ENCODE measurements around the gene IFIT3. TPM values are rescaled to one million over a fixed set of nuclear protein-coding genes. Genes with fewer than 3 reads are reported as not detected.
"Not testable (repeated sequence)": the region's sequence is repeated elsewhere in the genome, so short reads cannot be mapped to it uniquely, and the experiment has no call there.

The IFIT3 gene
- total and polyA plus RNA-seq, 2 experiments from 2014 or later, result 0.42 to 0.52 TPM

GRCh38 chr10:89348481-89348880 is 20.7 kb downstream of the IFIT3 start:
- Histone ChIP-seq H3K79me2 (replicated peaks; ENCODE audit: insufficient read depth) (no peaks in the 10 kb centered on the region), H3K9me2 (ENCODE audit: insufficient read depth) (no peaks in the 10 kb centered on the region), H3K27ac (ENCODE audit: low read depth) (peak overlapping the region; percentile 41; the same call in 1 of the 2 replicates), H3K27me3 (ENCODE audit: insufficient read depth) (no peaks in the 10 kb centered on the region), H3K4me3 (0 out of 2 replicates have a peak overlapping the region, but pooled peaks have one; percentile 1), H3K36me3 (ENCODE audit: insufficient read depth) (no peaks in the 10 kb centered on the region), H2AFZ (no peak overlapping the region), H3K4me2 (peak overlapping the region; percentile 48), H4K20me1 (replicated peaks; ENCODE audit: insufficient read depth) (no peaks in the 10 kb centered on the region), H3F3A (replicated peaks; ENCODE audit: low read depth) (no peaks in the 10 kb centered on the region), H3K4me1 (ENCODE audit: insufficient read depth) (peaks cover 61% of the 10 kb centered on the region)
- Mint-ChIP-seq H3K4me3 (no peak overlapping the region), H3K36me3 (ENCODE audit: low read depth) (peaks cover 4% of the 10 kb centered on the region), H3K4me1 (peaks cover 69% of the 10 kb centered on the region), H3K27ac (peak overlapping the region; percentile 85; the same call in 1 of the 2 replicates), H3K9me3 (peaks cover 3% of the 10 kb centered on the region; the same call in 1 of the 3 replicates), H3K27me3 (ENCODE audit: insufficient read depth, low read depth, poor library complexity) (no peaks in the 10 kb centered on the region)
- TF ChIP-seq, protein P1, sequence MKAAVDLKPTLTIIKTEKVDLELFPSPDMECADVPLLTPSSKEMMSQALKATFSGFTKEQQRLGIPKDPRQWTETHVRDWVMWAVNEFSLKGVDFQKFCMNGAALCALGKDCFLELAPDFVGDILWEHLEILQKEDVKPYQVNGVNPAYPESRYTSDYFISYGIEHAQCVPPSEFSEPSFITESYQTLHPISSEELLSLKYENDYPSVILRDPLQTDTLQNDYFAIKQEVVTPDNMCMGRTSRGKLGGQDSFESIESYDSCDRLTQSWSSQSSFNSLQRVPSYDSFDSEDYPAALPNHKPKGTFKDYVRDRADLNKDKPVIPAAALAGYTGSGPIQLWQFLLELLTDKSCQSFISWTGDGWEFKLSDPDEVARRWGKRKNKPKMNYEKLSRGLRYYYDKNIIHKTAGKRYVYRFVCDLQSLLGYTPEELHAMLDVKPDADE (IDR thresholded peaks at IDR 0.05), result no peak
- TF ChIP-seq JUNB (IDR thresholded peaks at IDR 0.05; ENCODE audit: unreplicated experiment), result no peak
- DNase-seq (ENCODE audit: low spot score), result no peak
- ATAC-seq, result no peak

GRCh38 chr10:89348975-89349374 is 21.2 kb downstream of the IFIT3 start:
- H3K9me3 Mint-ChIP-seq, result peaks cover 5% of the 10 kb centered on the region

GRCh38 chr10:89350631-89351315 is 23.0 kb downstream of the IFIT3 start:
- peaks cover 59% of the 10 kb centered on the region for H3K4me1 Mint-ChIP-seq
- not testable (repeated sequence) for H3K4me3 ChIP-seq; H3K9me3 Mint-ChIP-seq; H3K27me3 Mint-ChIP-seq (ENCODE audit: insufficient read depth, low read depth, poor library complexity); H3F3A ChIP-seq (replicated peaks; ENCODE audit: low read depth); ATAC-seq; H3K4me3 Mint-ChIP-seq; H4K20me1 ChIP-seq (replicated peaks; ENCODE audit: insufficient read depth); H3K36me3 ChIP-seq (ENCODE audit: insufficient read depth); H3K9me2 ChIP-seq (ENCODE audit: insufficient read depth); H3K27me3 ChIP-seq (ENCODE audit: insufficient read depth); DNase-seq (ENCODE audit: low spot score); H3K79me2 ChIP-seq (replicated peaks; ENCODE audit: insufficient read depth)
- H3K27ac ChIP-seq (ENCODE audit: low read depth), result peak overlapping the region; percentile 29; the same call in 1 of the 2 replicates
- H3K36me3 Mint-ChIP-seq (ENCODE audit: low read depth), result peaks cover 12% of the 10 kb centered on the region
- peak overlapping the region; percentile 15; the same call in 1 of the 2 replicates for H3K4me2 ChIP-seq
- peak overlapping the region; percentile 77 for H3K27ac Mint-ChIP-seq
- peak overlapping the region; percentile 78; the same call in 1 of the 2 replicates for H2AFZ ChIP-seq
- H3K4me1 ChIP-seq (ENCODE audit: insufficient read depth), result peaks cover 61% of the 10 kb centered on the region

More at GRCh38 chr10:89348975-89349374, 21.2 kb downstream of the IFIT3 start:
- H3K27me3 ChIP-seq (ENCODE audit: insufficient read depth), result no peaks in the 10 kb centered on the region
- no peaks in the 10 kb centered on the region for H3K36me3 ChIP-seq (ENCODE audit: insufficient read depth)
- H3K9me2 ChIP-seq (ENCODE audit: insufficient read depth), result no peaks in the 10 kb centered on the region
- Mint-ChIP-seq H3K27ac (no peak overlapping the region), H3K4me1 (peaks cover 67% of the 10 kb centered on the region), H3K27me3 (ENCODE audit: insufficient read depth, low read depth, poor library complexity) (no peaks in the 10 kb centered on the region), H3K36me3 (ENCODE audit: low read depth) (peaks cover 6% of the 10 kb centered on the region), H3K4me3 (no peak overlapping the region)
- H3F3A ChIP-seq (replicated peaks; ENCODE audit: low read depth), result no peaks in the 10 kb centered on the region
- H3K4me3 ChIP-seq, result no peak overlapping the region
- peak overlapping the region; percentile 41; the same call in 1 of the 2 replicates for H3K27ac ChIP-seq (ENCODE audit: low read depth)
- H3K79me2 ChIP-seq (replicated peaks; ENCODE audit: insufficient read depth), result no peaks in the 10 kb centered on the region
- TF ChIP-seq EZH2 (IDR thresholded peaks at IDR 0.05; ENCODE audit: low read depth, unreplicated experiment) (no peak), STAT1 (IDR thresholded peaks at IDR 0.05; ENCODE audit: unreplicated experiment) (no peak), ZNF331 (CRISPR knock-in tag; IDR thresholded peaks at IDR 0.05; ENCODE audit: low read depth) (no peak)
- peak overlapping the region; percentile 48; the same call in 1 of the 2 replicates for H3K4me2 ChIP-seq
- no peaks in the 10 kb centered on the region for H4K20me1 ChIP-seq (replicated peaks; ENCODE audit: insufficient read depth)
- H2AFZ ChIP-seq, result no peak overlapping the region
- no peak for ATAC-seq
- H3K4me1 ChIP-seq (ENCODE audit: insufficient read depth), result peaks cover 61% of the 10 kb centered on the region
- no peak for DNase-seq (ENCODE audit: low spot score)

All from GM23338 (cell line).